K562 (cell line): ENCODE data around the gene MAP4K1. TPM values are rescaled to one million over a fixed set of nuclear protein-coding genes. Genes with fewer than 3 reads are reported as not detected.
"Not testable (repeated sequence)": the region's sequence is repeated elsewhere in the genome, so short reads cannot be mapped to it uniquely, and the experiment has no call there.

Experiments
- ATAC-seq: fragments of 200-7000 bp; cut with Tn5 transposase; 3 replicates; pipeline ENCODE4 v1.9.1; 2020; ENCODE audit warnings: moderate library complexity
- BruUV-seq: library from RNA; stranded (reverse); fragments of 400-500 nt; replicated peaks from 2 replicates; lab custom pipeline; 2021; lab: Mats Ljungman, UMichigan
- CTCF ChIA-PET: fragments of 300-600 bp; formaldehyde crosslinking; extraction: SDS; loops from one replicate; lab custom pipeline; 2021; ENCODE audit warnings: low intra/inter-chr PET ratio; lab: Yijun Ruan, JAX
- POLR2A ChIA-PET: fragments of 300-600, 350-650 bp; sonication (Branson Sonifier 250); formaldehyde crosslinking; extraction: SDS; loops from one replicate; lab custom pipeline; 2021; ENCODE audit warnings: antibody characterized with exemption, inconsistent platforms; lab: Yijun Ruan, JAX
- DNase-seq, 4 experiments: peaks; one replicate each; pipeline versions ENCODE4 v3.0.0 to v3.0.0-alpha.2; 2011 to 2018; ENCODE audit warnings: low spot score in 3 of 4, mixed read lengths in 3 of 4; ENCODE audit errors: extremely low read depth in 1 of 4
- FAIRE-seq: peaks from 2 replicates; lab custom pipeline; 2011; peaks lifted over from hg19 to GRCh38; lab: Jason Lieb, UNC
- H2AFZ ChIP-seq: 2 replicates; pipeline ENCODE4 v1.6.0; 2011; ENCODE audit warnings: low read depth, low read length, control low read depth, inconsistent platforms
- H3K27ac ChIP-seq: fragments of 200-600 bp; 3 replicates; pipeline ENCODE4 v1.8.0; 2011; ENCODE audit warnings: low read depth, mild to moderate bottlenecking, control low read depth, inconsistent platforms, low read length, moderate library complexity, mixed read lengths; ENCODE audit errors: extremely low read depth
- H3K27me3 ChIP-seq, 2 experiments: fragments of 300-600 bp in 1 of 2; 2 replicates in 1 of 2; 3 replicates in 1 of 2; pipeline versions ENCODE4 v1.6.0 to v1.8.0; 2011; ENCODE audit warnings: inconsistent platforms in 2 of 2, low read length in 2 of 2, mild to moderate bottlenecking in 1 of 2, mixed read lengths in 1 of 2, moderate library complexity in 1 of 2; ENCODE audit not compliant: control insufficient read depth in 2 of 2, insufficient read depth in 2 of 2
- H3K36me3 ChIP-seq: fragments of 300-600 bp; 3 replicates; pipeline ENCODE4 v1.8.0; 2011; ENCODE audit warnings: mild to moderate bottlenecking, low read length, inconsistent platforms; ENCODE audit not compliant: control insufficient read depth, insufficient read depth
- H3K4me1 ChIP-seq, 2 experiments: fragments of 200-600 bp in 1 of 2; replicated peaks in 1 of 2; 2 replicates in 1 of 2; 3 replicates in 1 of 2; pipeline versions ENCODE4 v1.5.1 to v1.8.0; 2011; ENCODE audit warnings: inconsistent platforms in 2 of 2, low read length in 2 of 2, mild to moderate bottlenecking in 1 of 2, mixed read lengths in 1 of 2, moderate library complexity in 1 of 2; ENCODE audit not compliant: control insufficient read depth in 2 of 2, insufficient read depth in 2 of 2
- H3K4me2 ChIP-seq: 2 replicates; pipeline ENCODE4 v1.6.1; 2011; ENCODE audit warnings: low read length, control low read depth, inconsistent platforms, mixed read lengths; ENCODE audit not compliant: insufficient read depth
- H3K4me3 ChIP-seq: fragments of 200-600 bp; sonication (generic), shearing (Covaris generic); 2 replicates; pipeline ENCODE4 v1.5.1; 2016; ENCODE audit warnings: control low read depth, inconsistent platforms
- H3K79me2 ChIP-seq: fragments of 200-600 bp; 3 replicates; pipeline ENCODE4 v1.8.0; 2011; ENCODE audit warnings: low read length, inconsistent platforms; ENCODE audit not compliant: control insufficient read depth, insufficient read depth
- H3K9ac ChIP-seq, 2 experiments: 2 replicates each; pipeline versions ENCODE4 v1.6.0 to v1.6.1; 2011; ENCODE audit warnings: low read depth in 2 of 2, low read length in 2 of 2, control low read depth in 1 of 2, inconsistent platforms in 1 of 2, mild to moderate bottlenecking in 1 of 2, mixed read lengths in 1 of 2; ENCODE audit not compliant: insufficient read depth in 1 of 2
- H3K9me1 ChIP-seq: one replicate; pipeline ENCODE4 v1.6.0; 2011; ENCODE audit warnings: inconsistent platforms, mild to moderate bottlenecking, low read length, moderate library complexity; ENCODE audit not compliant: control insufficient read depth, insufficient read depth
- H3K9me3 ChIP-seq: replicated peaks from 2 replicates; pipeline ENCODE4 v1.5.1; 2011; ENCODE audit warnings: low read depth, low read length, inconsistent platforms; ENCODE audit not compliant: control insufficient read depth, insufficient read depth
- H4K20me1 ChIP-seq: replicated peaks from 2 replicates; pipeline ENCODE4 v1.6.1; 2011; ENCODE audit warnings: low read length, inconsistent platforms, mixed read lengths; ENCODE audit not compliant: control insufficient read depth, insufficient read depth
- CBX8 ChIP-seq: fragments of 200-600 bp; sonication (generic); IDR thresholded peaks from 2 replicates; pipeline ENCODE4 v1.6.1; 2012; ENCODE audit warnings: borderline replicate concordance, mixed run types, low read depth, mild to moderate bottlenecking, moderate library complexity, mixed read lengths, low read length, control low read depth, inconsistent platforms; ENCODE audit not compliant: poor library complexity, severe bottlenecking; ENCODE audit errors: extremely low read depth
- FOXA3 ChIP-seq, 2 experiments: fragments of 450-650 bp in 1 of 2; sonication (generic) in 1 of 2; formaldehyde crosslinking; IDR thresholded peaks in 1 of 2; conservative IDR thresholded peaks in 1 of 2; 2 replicates each; pipeline versions ENCODE4 v1.4.0 to v1.8.0; 2020 to 2022; ENCODE audit warnings: mild to moderate bottlenecking in 2 of 2, missing genetic modification reagents in 1 of 2
- RBFOX2 ChIP-seq: fragments of 200-400 bp; formaldehyde crosslinking; IDR thresholded peaks from 2 replicates; pipeline ENCODE4 v1.6.1; 2017; ENCODE audit warnings: low read depth, mild to moderate bottlenecking, low read length, moderate library complexity
- SMAD2 ChIP-seq: fragments of 150-350 bp; IDR thresholded peaks from 2 replicates; pipeline ENCODE4 v1.6.1; 2014; ENCODE audit warnings: low read depth, mild to moderate bottlenecking, low read length
- SUPT5H ChIP-seq: fragments of 450-650 bp; IDR thresholded peaks from 2 replicates; pipeline ENCODE4 v1.6.1; 2016
- ZNF217 ChIP-seq: sonication (generic); formaldehyde crosslinking; IDR thresholded peaks from 2 replicates; pipeline ENCODE4 v1.8.0; 2022; ENCODE audit warnings: mild to moderate bottlenecking, missing genetic modification reagents
- ZNF398 ChIP-seq: fragments of 250-450 bp; sonication (Bioruptor Pico); IDR thresholded peaks from 2 replicates; pipeline ENCODE4 v1.8.0; 2021; ENCODE audit warnings: moderate library complexity, mild to moderate bottlenecking, inconsistent platforms
- ZNF551 ChIP-seq: fragments of 250-450 bp; sonication (Bioruptor Pico); IDR thresholded peaks from 2 replicates; pipeline ENCODE4 v1.5.0; 2021; ENCODE audit warnings: mild to moderate bottlenecking, moderate library complexity
- WGBS: fragments of 100-300 bp; shearing (Covaris generic); methylation state at CpG from one replicate; pipeline ENCODE4 v1.1.6; 2016; ENCODE audit warnings: low coverage, mixed read lengths; ENCODE audit not compliant: insufficient coverage; ENCODE audit errors: missing lambda C conversion rate; 5-methylcytosine and 5-hydroxymethylcytosine counted together
- in situ Hi-C: fragments of 300-500 bp; cut with MboI; formaldehyde crosslinking; loops from 4 replicates; pipeline ENCODE4 v1.15.0; 2018; ENCODE audit warnings: inconsistent platforms, mixed read lengths
- intact Hi-C: fragments of 100-400 bp; cut with micrococcal nuclease; formaldehyde crosslinking; loops from 2 replicates; pipeline ENCODE4 v1.14.2; 2022
- polyA plus RNA-seq, 8 experiments: library from polyadenylated mRNA; depleted of rRNA in 4 of 8; stranded (reverse) in 5 of 8; unstranded in 3 of 8; fragments of >200 nt; fragmentation: Nextera tagmentation in 2 of 8; fragmentation: Illumina TruSeq in 1 of 8; extraction: Ambion mirVana in 2 of 8; extraction: Trizol in 1 of 8; gene quantifications; 2 replicates each; pipeline versions ENCODE4 v1.2.1 to v1.2.3, GENCODE V29; 2011 to 2014; ENCODE audit warnings: inconsistent platforms in 1 of 8, missing spikeins in 1 of 8
- total RNA-seq, 7 experiments: library from RNA; depleted of rRNA in 6 of 7; stranded (reverse); fragments of >200 nt in 6 of 7; fragmentation: Illumina TruSeq in 2 of 7; extraction: Trizol in 2 of 7; gene quantifications; 2 replicates each; pipeline versions ENCODE4 v1.2.1 to v1.2.3, GENCODE V29; 2011 to 2021; ENCODE audit warnings: low replicate concordance in 1 of 7
- TF ChIP-seq, protein P1 (sequence below), 2 experiments: fragments of 450-650 bp; IDR thresholded peaks; 2 replicates each; pipeline ENCODE4 v1.6.1; 2016
- TF ChIP-seq, protein P2 (sequence below): sonication (generic); formaldehyde crosslinking; IDR thresholded peaks from 2 replicates; pipeline ENCODE4 v1.8.0; 2023; ENCODE audit warnings: mild to moderate bottlenecking, missing genetic modification reagents

The MAP4K1 gene
- total and polyA plus RNA-seq, 9 of the 15 experiments (the other 6 are each of a cell fraction or from before 2014, with no cell fraction given), result 0.14 to 3.2 (median 0.73) TPM; not detected in 1

GRCh38 chr19:38631301-38631700 is 13.5 kb upstream of the MAP4K1 start:
- H3K4me2 ChIP-seq, DNase-seq, H3K4me3 ChIP-seq, CTCF ChIA-PET, H3K27me3 ChIP-seq, H3K9ac ChIP-seq, POLR2A ChIA-PET, H3K27ac ChIP-seq, H3K9me1 ChIP-seq, H4K20me1 ChIP-seq, H3K9me3 ChIP-seq, H2AFZ ChIP-seq, FAIRE-seq, H3K79me2 ChIP-seq, ATAC-seq: not testable (repeated sequence)
- Histone ChIP-seq H3K4me1 (peaks cover 4 to 19% of the 10 kb centered on the region in 2 experiments; a peak in 4 of 5 replicates), H3K36me3 (peaks cover 87% of the 10 kb centered on the region)
- WGBS, result 79% methylated on average over 8 of the region's 11 CpGs
- intact Hi-C loops (loop anchor here (10.0 kb wide), 1 partner anchor 116 kb away; no protein-coding TSS in a partner anchor), in situ Hi-C loops (loop anchor here (5.0 kb wide), 1 partner anchor 229 kb away; the partner anchor contains the start of gene FAM98C)
- TSS peak; percentile 17 for BruUV-seq

- in situ Hi-C loops, result no loop called here
- no peaks in the 10 kb centered on the region for H3K9me3 ChIP-seq
- no TSS peak for BruUV-seq
- ChIA-PET CTCF (no interaction called here), POLR2A (interaction anchor here (0.5 to 0.7 kb wide), 4 partner anchors 14 to 220 kb away, joined by 3 read pairs; no protein-coding TSS in a partner anchor)
- H4K20me1 ChIP-seq, result no peaks in the 10 kb centered on the region
- DNase-seq, result no peak
- FAIRE-seq, result no peak
- no peak overlapping the region for H2AFZ ChIP-seq
- WGBS, result 95% methylated on average over 4 of the region's 6 CpGs
- H3K36me3 ChIP-seq, result peaks cover 87% of the 10 kb centered on the region; the same call in 2 of the 3 replicates
- no peaks in the 10 kb centered on the region for H3K27me3 ChIP-seq
- H3K27ac ChIP-seq, result no peak overlapping the region
- no peak overlapping the region for H3K4me3 ChIP-seq
- peaks cover 4% of the 10 kb centered on the region; the same call in 1 of the 3 replicates for H3K79me2 ChIP-seq
- H3K4me1 ChIP-seq, result peaks cover 0 to 4% of the 10 kb centered on the region in 2 experiments; a peak in 2 of 5 replicates
- H3K4me2 ChIP-seq, result no peak overlapping the region
- H3K9me1 ChIP-seq, result no peaks in the 10 kb centered on the region
- intact Hi-C loops, result no loop called here
- no peak for ATAC-seq
- H3K9ac ChIP-seq, result peak overlapping the region in 1 of 2 experiments; percentile 50; a peak in 2 of 4 replicates
- TF ChIP-seq, protein P1, sequence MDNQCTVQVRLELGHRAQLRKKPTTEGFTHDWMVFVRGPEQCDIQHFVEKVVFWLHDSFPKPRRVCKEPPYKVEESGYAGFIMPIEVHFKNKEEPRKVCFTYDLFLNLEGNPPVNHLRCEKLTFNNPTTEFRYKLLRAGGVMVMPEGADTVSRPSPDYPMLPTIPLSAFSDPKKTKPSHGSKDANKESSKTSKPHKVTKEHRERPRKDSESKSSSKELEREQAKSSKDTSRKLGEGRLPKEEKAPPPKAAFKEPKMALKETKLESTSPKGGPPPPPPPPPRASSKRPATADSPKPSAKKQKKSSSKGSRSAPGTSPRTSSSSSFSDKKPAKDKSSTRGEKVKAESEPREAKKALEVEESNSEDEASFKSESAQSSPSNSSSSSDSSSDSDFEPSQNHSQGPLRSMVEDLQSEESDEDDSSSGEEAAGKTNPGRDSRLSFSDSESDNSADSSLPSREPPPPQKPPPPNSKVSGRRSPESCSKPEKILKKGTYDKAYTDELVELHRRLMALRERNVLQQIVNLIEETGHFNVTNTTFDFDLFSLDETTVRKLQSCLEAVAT (IDR thresholded peaks at IDR 0.05), result no peak
- TF ChIP-seq SMAD2 (no peak), ZNF398 (no peak), RBFOX2 (peak; percentile 16; the same call in 1 of the 2 replicates), SUPT5H (0 out of 2 replicates have a peak, but pooled peaks have one; percentile 17), FOXA3 (CRISPR knock-in tag; conservative IDR thresholded peaks at IDR 0.05 in 1 of 2, IDR thresholded peaks at IDR 0.05 in 1 of 2) (no peak), CBX8 (no peak), ZNF551 (CRISPR knock-in tag) (no peak), ZNF217 (CRISPR knock-in tag) (no peak)
- TF ChIP-seq, protein P2, sequence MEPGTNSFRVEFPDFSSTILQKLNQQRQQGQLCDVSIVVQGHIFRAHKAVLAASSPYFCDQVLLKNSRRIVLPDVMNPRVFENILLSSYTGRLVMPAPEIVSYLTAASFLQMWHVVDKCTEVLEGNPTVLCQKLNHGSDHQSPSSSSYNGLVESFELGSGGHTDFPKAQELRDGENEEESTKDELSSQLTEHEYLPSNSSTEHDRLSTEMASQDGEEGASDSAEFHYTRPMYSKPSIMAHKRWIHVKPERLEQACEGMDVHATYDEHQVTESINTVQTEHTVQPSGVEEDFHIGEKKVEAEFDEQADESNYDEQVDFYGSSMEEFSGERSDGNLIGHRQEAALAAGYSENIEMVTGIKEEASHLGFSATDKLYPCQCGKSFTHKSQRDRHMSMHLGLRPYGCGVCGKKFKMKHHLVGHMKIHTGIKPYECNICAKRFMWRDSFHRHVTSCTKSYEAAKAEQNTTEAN (CRISPR knock-in tag), result no peak
These were observed 11.8 kb upstream of the MAP4K1 start for GRCh38 chr19:38629568-38629967.
